Liver (tissue), 9 donors: ENCODE measurements around the gene LINS1. TPM values are rescaled to one million over a fixed set of nuclear protein-coding genes. Genes with fewer than 3 reads are reported as not detected.

Experiments
- DNase-seq: peaks from one replicate; pipeline ENCODE4 v3.0.0-alpha.2; 2017; ENCODE audit warnings: low spot score
- H3K27ac ChIP-seq, 2 donors: one replicate each; pipeline ENCODE4 v1.7.0; 2013; ENCODE audit warnings: inconsistent platforms in 2 of 2, low read length in 2 of 2, control low read depth in 1 of 2, low read depth in 1 of 2, mild to moderate bottlenecking in 1 of 2
- H3K27me3 ChIP-seq, 4 donors: one replicate each; pipeline versions ENCODE4 v1.6.1 to v1.7.0; 2013; ENCODE audit warnings: low read length in 3 of 4, inconsistent platforms in 1 of 4, mild to moderate bottlenecking in 1 of 4, moderate library complexity in 1 of 4; ENCODE audit not compliant: control insufficient read depth in 4 of 4, insufficient read depth in 4 of 4
- H3K36me3 ChIP-seq, 4 donors: one replicate each; pipeline versions ENCODE4 v1.6.1 to v1.7.0; 2013; ENCODE audit warnings: low read length in 3 of 4, mild to moderate bottlenecking in 3 of 4, low read depth in 1 of 4, moderate library complexity in 1 of 4; ENCODE audit not compliant: control insufficient read depth in 4 of 4, insufficient read depth in 3 of 4
- H3K4me1 ChIP-seq, 4 donors: one replicate each; pipeline versions ENCODE4 v1.6.1 to v1.7.0; 2013; ENCODE audit warnings: low read length in 3 of 4, mild to moderate bottlenecking in 3 of 4, moderate library complexity in 1 of 4; ENCODE audit not compliant: control insufficient read depth in 4 of 4, insufficient read depth in 4 of 4
- H3K4me3 ChIP-seq, 3 donors: one replicate each; pipeline versions ENCODE4 v1.6.1 to v1.7.0; 2013; ENCODE audit warnings: low read length in 3 of 3, control low read depth in 1 of 3, low read depth in 1 of 3, mild to moderate bottlenecking in 1 of 3
- H3K9ac ChIP-seq, 2 donors: one replicate each; pipeline ENCODE4 v1.7.0; 2013; ENCODE audit warnings: low read length in 2 of 2, mild to moderate bottlenecking in 2 of 2, moderate library complexity in 2 of 2, control low read depth in 1 of 2, low read depth in 1 of 2
- H3K9me3 ChIP-seq, 4 donors: one replicate each; pipeline versions ENCODE4 v1.6.1 to v1.7.0; 2013; ENCODE audit warnings: low read length in 3 of 4; ENCODE audit not compliant: control insufficient read depth in 4 of 4
- EGR1 ChIP-seq, 2 donors: IDR thresholded peaks; 2 replicates each; pipeline ENCODE4 v1.6.1; 2016 to 2018; ENCODE audit warnings: antibody characterized with exemption in 2 of 2, low read depth in 2 of 2
- FOXA1 ChIP-seq: IDR thresholded peaks from 2 replicates; pipeline ENCODE4 v1.6.1; 2016; ENCODE audit warnings: antibody characterized with exemption
- FOXA2 ChIP-seq: IDR thresholded peaks from 2 replicates; pipeline ENCODE4 v1.6.1; 2016; ENCODE audit warnings: antibody characterized with exemption
- GABPA ChIP-seq, 2 donors: IDR thresholded peaks in 1 of 2; conservative IDR thresholded peaks in 1 of 2; 2 replicates each; pipeline ENCODE4 v1.6.1; 2016; ENCODE audit warnings: antibody characterized with exemption in 2 of 2, mild to moderate bottlenecking in 1 of 2, moderate library complexity in 1 of 2
- HNF4A ChIP-seq, 2 donors: conservative IDR thresholded peaks; 2 replicates each; pipeline ENCODE4 v1.6.1; 2016; ENCODE audit warnings: antibody characterized with exemption in 2 of 2, mild to moderate bottlenecking in 2 of 2
- HNF4G ChIP-seq: IDR thresholded peaks from 2 replicates; pipeline ENCODE4 v1.6.1; 2016; ENCODE audit warnings: antibody characterized with exemption
- JUND ChIP-seq, 2 donors: IDR thresholded peaks; 2 replicates each; pipeline ENCODE4 v1.6.1; 2016; ENCODE audit warnings: antibody characterized with exemption in 2 of 2
- NR2F2 ChIP-seq: IDR thresholded peaks from 2 replicates; pipeline ENCODE4 v1.6.1; 2016; ENCODE audit warnings: antibody characterized with exemption
- RXRA ChIP-seq, 2 donors: IDR thresholded peaks; 2 replicates each; pipeline ENCODE4 v1.6.1; 2017 to 2018; ENCODE audit warnings: antibody characterized with exemption in 2 of 2, mild to moderate bottlenecking in 1 of 2
- SP1 ChIP-seq: IDR thresholded peaks from 2 replicates; pipeline ENCODE4 v1.6.1; 2018; ENCODE audit warnings: antibody characterized with exemption, mild to moderate bottlenecking
- TAF1 ChIP-seq: conservative IDR thresholded peaks from 2 replicates; pipeline ENCODE4 v1.6.1; 2016; ENCODE audit warnings: antibody characterized with exemption, mild to moderate bottlenecking
- YY1 ChIP-seq: IDR thresholded peaks from 2 replicates; pipeline ENCODE4 v1.6.1; 2016; ENCODE audit warnings: antibody characterized with exemption, mild to moderate bottlenecking
- WGBS: extraction: QIAGEN DNeasy Blood & Tissue Kit; methylation state at CpG from one replicate; pipeline ENCODE4 v1.1.7; 2013; 5-methylcytosine and 5-hydroxymethylcytosine counted together
- polyA plus RNA-seq, 2 donors: library from polyadenylated mRNA; stranded (reverse) in 1 of 2; unstranded in 1 of 2; fragments of 200-250 nt in 1 of 2; fragments of >200 nt in 1 of 2; fragmentation: Nextera tagmentation in 1 of 2; extraction: Ambion mirVana in 1 of 2; gene quantifications; one replicate each; pipeline versions ENCODE4 v1.2.1 to v1.2.3, GENCODE V29; 2013 to 2015
- total RNA-seq, 2 donors: library from RNA; depleted of rRNA; stranded (reverse); fragments of >200 nt; gene quantifications; one replicate each; pipeline ENCODE4 v1.2.3, GENCODE V29; 2014
- TF ChIP-seq, protein P1 (sequence below): IDR thresholded peaks from 2 replicates; pipeline ENCODE4 v1.6.1; 2016; ENCODE audit warnings: antibody characterized with exemption
- TF ChIP-seq, protein P2 (sequence below): IDR thresholded peaks from 2 replicates; pipeline ENCODE4 v1.6.1; 2016; ENCODE audit warnings: antibody characterized with exemption
- TF ChIP-seq, protein P3 (sequence below): IDR thresholded peaks from 2 replicates; pipeline ENCODE4 v1.6.1; 2016; ENCODE audit warnings: antibody characterized with exemption
- TF ChIP-seq, protein P4 (sequence below): IDR thresholded peaks from 2 replicates; pipeline ENCODE4 v1.6.1; 2016; ENCODE audit warnings: antibody characterized with exemption, mild to moderate bottlenecking
- donor health status: healthy.
- donor health status: healthy.
- donor health status: healthy.
- donor health status: healthy.
- donor health status: healthy.

Gene LINS1
- total and polyA plus RNA-seq, 4 donors, result 2.9 to 9.1 (median 6.3) TPM

DNA sequence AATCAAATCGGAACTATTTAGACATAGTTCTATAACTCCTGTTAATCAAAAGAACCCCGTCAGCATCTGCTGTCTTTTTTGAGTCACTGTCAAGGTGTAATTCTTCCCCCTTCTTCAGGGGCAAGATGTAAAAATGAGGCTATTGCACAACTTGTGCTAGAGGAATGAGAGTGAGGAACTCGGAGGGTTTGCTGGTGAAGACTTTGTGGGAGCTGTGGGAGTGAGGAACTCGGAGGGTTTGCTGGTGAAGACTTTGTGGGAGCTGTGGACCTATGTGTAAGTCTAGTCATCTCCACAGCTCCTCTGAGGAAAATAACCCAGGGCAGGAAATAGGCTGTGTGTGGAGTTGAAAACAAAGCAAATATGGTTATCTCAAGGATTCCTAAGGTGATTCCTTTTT lies 70.8 kb downstream of the LINS1 start:
- Histone ChIP-seq H3K4me3 (no peak overlapping the region), H3K9me3 (no peaks in the 10 kb centered on the region), H3K4me1 (peaks cover 0 to 2% (median 1%) of the 10 kb centered on the region in 4 donors), H3K36me3 (no peaks in the 10 kb centered on the region), H3K27me3 (no peaks in the 10 kb centered on the region), H3K27ac (no peak overlapping the region), H3K9ac (no peak overlapping the region)
- TF ChIP-seq TAF1, result no peak
- TF ChIP-seq GABPA (IDR thresholded peaks at IDR 0.05 in 1 of 2, conservative IDR thresholded peaks at IDR 0.05 in 1 of 2), result no peak
- TF ChIP-seq EGR1 (IDR thresholded peaks at IDR 0.05; ENCODE audit: low read depth in 2 of 2), result no peak
- TF ChIP-seq, protein P1, sequence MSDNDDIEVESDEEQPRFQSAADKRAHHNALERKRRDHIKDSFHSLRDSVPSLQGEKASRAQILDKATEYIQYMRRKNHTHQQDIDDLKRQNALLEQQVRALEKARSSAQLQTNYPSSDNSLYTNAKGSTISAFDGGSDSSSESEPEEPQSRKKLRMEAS, result no peak
- no peak for TF ChIP-seq FOXA1
- no peak for TF ChIP-seq SP1
- no peak for TF ChIP-seq YY1
- TF ChIP-seq NR2F2, result no peak
- no peak for TF ChIP-seq HNF4A (conservative IDR thresholded peaks at IDR 0.05)
- TF ChIP-seq JUND (IDR thresholded peaks at IDR 0.05), result no peak
- no peak for DNase-seq
- 78% methylated on average over 4 of the region's 4 CpGs for WGBS

DNA sequence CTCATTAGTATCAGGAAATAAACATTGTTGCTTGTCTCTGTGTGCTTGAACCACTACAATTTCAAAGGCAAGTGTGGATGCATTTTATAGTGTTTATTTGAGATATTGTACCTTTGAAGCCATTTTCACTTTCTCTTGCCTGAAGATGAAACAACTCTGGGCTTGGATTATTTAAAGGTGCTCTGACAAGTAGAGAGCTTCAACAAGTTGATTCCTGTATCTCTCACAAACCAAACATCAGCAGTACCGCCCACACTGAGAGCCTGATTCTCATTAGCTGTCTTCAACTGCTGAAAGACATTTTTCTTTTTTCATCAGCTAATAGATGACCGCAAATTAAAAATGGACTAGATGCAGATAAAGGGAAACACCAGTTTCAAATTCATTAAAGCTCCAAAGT lies 72.4 kb downstream of the LINS1 start:
- Histone ChIP-seq H3K36me3 (no peaks in the 10 kb centered on the region), H3K27ac (no peak overlapping the region), H3K9me3 (no peaks in the 10 kb centered on the region), H3K9ac (no peak overlapping the region), H3K27me3 (no peaks in the 10 kb centered on the region), H3K4me1 (peaks cover 0 to 11% (median 10%) of the 10 kb centered on the region in 4 donors), H3K4me3 (no peak overlapping the region)
- TF ChIP-seq RXRA (IDR thresholded peaks at IDR 0.05), result no peak
- TF ChIP-seq, protein P2, sequence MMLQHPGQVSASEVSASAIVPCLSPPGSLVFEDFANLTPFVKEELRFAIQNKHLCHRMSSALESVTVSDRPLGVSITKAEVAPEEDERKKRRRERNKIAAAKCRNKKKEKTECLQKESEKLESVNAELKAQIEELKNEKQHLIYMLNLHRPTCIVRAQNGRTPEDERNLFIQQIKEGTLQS, result no peak
- no peak for TF ChIP-seq HNF4G
- no peak for TF ChIP-seq EGR1 (IDR thresholded peaks at IDR 0.05; ENCODE audit: low read depth in 2 of 2)
- TF ChIP-seq SP1, result no peak
- TF ChIP-seq FOXA2, result no peak
- TF ChIP-seq HNF4A (conservative IDR thresholded peaks at IDR 0.05), result no peak
- TF ChIP-seq, protein P3, sequence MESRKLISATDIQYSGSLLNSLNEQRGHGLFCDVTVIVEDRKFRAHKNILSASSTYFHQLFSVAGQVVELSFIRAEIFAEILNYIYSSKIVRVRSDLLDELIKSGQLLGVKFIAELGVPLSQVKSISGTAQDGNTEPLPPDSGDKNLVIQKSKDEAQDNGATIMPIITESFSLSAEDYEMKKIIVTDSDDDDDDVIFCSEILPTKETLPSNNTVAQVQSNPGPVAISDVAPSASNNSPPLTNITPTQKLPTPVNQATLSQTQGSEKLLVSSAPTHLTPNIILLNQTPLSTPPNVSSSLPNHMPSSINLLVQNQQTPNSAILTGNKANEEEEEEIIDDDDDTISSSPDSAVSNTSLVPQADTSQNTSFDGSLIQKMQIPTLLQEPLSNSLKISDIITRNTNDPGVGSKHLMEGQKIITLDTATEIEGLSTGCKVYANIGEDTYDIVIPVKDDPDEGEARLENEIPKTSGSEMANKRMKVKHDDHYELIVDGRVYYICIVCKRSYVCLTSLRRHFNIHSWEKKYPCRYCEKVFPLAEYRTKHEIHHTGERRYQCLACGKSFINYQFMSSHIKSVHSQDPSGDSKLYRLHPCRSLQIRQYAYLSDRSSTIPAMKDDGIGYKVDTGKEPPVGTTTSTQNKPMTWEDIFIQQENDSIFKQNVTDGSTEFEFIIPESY, result no peak
- TF ChIP-seq, protein P1, result no peak
- TF ChIP-seq, protein P4, sequence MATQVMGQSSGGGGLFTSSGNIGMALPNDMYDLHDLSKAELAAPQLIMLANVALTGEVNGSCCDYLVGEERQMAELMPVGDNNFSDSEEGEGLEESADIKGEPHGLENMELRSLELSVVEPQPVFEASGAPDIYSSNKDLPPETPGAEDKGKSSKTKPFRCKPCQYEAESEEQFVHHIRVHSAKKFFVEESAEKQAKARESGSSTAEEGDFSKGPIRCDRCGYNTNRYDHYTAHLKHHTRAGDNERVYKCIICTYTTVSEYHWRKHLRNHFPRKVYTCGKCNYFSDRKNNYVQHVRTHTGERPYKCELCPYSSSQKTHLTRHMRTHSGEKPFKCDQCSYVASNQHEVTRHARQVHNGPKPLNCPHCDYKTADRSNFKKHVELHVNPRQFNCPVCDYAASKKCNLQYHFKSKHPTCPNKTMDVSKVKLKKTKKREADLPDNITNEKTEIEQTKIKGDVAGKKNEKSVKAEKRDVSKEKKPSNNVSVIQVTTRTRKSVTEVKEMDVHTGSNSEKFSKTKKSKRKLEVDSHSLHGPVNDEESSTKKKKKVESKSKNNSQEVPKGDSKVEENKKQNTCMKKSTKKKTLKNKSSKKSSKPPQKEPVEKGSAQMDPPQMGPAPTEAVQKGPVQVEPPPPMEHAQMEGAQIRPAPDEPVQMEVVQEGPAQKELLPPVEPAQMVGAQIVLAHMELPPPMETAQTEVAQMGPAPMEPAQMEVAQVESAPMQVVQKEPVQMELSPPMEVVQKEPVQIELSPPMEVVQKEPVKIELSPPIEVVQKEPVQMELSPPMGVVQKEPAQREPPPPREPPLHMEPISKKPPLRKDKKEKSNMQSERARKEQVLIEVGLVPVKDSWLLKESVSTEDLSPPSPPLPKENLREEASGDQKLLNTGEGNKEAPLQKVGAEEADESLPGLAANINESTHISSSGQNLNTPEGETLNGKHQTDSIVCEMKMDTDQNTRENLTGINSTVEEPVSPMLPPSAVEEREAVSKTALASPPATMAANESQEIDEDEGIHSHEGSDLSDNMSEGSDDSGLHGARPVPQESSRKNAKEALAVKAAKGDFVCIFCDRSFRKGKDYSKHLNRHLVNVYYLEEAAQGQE, result no peak
- no peak for TF ChIP-seq GABPA (IDR thresholded peaks at IDR 0.05 in 1 of 2, conservative IDR thresholded peaks at IDR 0.05 in 1 of 2)
- no peak for TF ChIP-seq YY1
- TF ChIP-seq JUND (IDR thresholded peaks at IDR 0.05), result no peak
- TF ChIP-seq FOXA1, result no peak
- no peak for DNase-seq
- WGBS, result 88% methylated on average over 2 of the region's 2 CpGs
